IPS DF 4.7 (cell line): ENCODE data around the gene TUBB.
"Not testable (repeated sequence)": the region's sequence is repeated elsewhere in the genome, so short reads cannot be mapped to it uniquely, and the experiment has no call there.

Source experiments
- DNase-seq: peaks from one replicate; pipeline ENCODE4 v3.0.0-alpha.2; 2013; ENCODE audit warnings: low spot score; ENCODE audit errors: extremely low read depth

The TUBB gene

GRCh38 chr6:30717845-30718720 is 2.1 kb upstream of the TUBB start:
- not testable (repeated sequence) for DNase-seq

- DNase-seq, result no peak
Observed at GRCh38 chr6:30719356-30719755, 796 bp upstream of the TUBB start.

- DNase-seq, result no peak
Observed at GRCh38 chr6:30720738-30721197, 616 bp downstream of the TUBB start.

- DNase-seq, result no peak
Observed at GRCh38 chr6:30721198-30722024, 1.3 kb downstream of the TUBB start.

- DNase-seq, result not testable (repeated sequence)
Observed at GRCh38 chr6:30722025-30722279, 1.8 kb downstream of the TUBB start.

GRCh38 chr6:30722280-30723112 is 2.3 kb downstream of the TUBB start:
- no peak for DNase-seq

GRCh38 chr6:30723159-30723842 is 3.1 kb downstream of the TUBB start:
- DNase-seq, result not testable (repeated sequence)

- DNase-seq, result not testable (repeated sequence)
Observed at GRCh38 chr6:30723843-30724741, 3.9 kb downstream of the TUBB start.

GRCh38 chr6:30724906-30725667 is 4.9 kb downstream of the TUBB start:
- no peak for DNase-seq

- DNase-seq, result no peak
Observed at GRCh38 chr6:30725713-30726505, 5.8 kb downstream of the TUBB start.

- DNase-seq, result no peak
Observed at GRCh38 chr6:30726506-30727413, 6.6 kb downstream of the TUBB start.

GRCh38 chr6:30727920-30728553 is 7.9 kb downstream of the TUBB start:
- no peak for DNase-seq

GRCh38 chr6:30730601-30731435 is 10.7 kb downstream of the TUBB start:
- no peak for DNase-seq

GRCh38 chr6:30732237-30732943 is 12.2 kb downstream of the TUBB start:
- no peak for DNase-seq

- no peak for DNase-seq
Observed at GRCh38 chr6:30735668-30736314, 15.6 kb downstream of the TUBB start.
